Measurements from ENCODE around the gene PRKAR1B.

The PRKAR1B gene

DNA sequence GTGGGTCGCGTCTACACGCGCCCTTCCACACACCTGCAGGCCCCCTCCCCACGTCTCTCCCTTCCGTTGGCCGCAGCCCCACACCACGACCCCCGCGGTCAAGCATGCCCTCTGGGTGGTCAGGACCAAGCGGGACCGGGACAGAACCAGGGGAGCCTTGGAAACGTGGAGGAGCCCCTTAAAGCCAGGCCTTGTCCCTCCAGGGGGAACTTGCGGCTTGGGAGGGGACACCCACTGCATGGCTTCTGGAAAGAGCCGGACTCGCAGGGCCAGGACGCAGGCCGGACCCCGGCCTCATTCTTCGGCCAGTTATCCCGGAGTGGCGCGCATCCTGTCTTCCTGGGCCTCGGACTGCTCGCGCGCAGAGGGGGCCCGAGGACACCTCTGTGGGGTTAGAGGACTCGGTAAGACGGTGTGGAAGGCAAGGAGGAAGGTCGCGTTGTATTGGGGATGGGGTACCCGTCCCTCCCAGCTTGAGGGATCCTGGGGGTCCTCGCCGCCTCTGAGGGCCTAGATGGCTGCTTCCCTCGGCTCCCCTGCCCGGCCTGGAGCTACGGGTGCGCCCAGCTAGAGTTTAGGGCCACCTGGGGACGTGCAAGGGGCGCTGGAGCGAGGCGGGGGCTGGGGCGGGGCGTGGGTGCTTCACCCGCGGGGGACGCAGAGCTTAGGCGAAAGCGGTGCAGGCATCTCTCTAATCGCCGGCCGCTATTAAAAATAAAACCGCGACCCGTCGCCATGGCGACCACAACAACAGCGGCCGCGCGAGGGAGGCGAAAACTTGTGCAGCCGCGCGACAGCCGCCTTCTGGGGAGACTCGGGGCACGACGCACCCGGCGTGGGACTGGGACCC is 205.6 kb downstream of the PRKAR1B start:
- Histone ChIP-seq H2BK15ac (ENCODE audit: low read depth, poor library complexity, severe bottlenecking) (no peak overlapping the region), H4K91ac (ENCODE audit: low read length) (no peak overlapping the region), H4K8ac (ENCODE audit: low read length) (peak overlapping the region; percentile 55), H2BK120ac (ENCODE audit: low read depth, low read length) (no peak overlapping the region), H3K36me3 (ENCODE audit: control insufficient read depth in 1 of 2, insufficient read depth in 2 of 2, low read depth in 1 of 2, low read length in 2 of 2) (no peaks in the 10 kb centered on the region), H3K23ac (ENCODE audit: low read length in 2 of 2) (no peak overlapping the region), H3K4me2 (ENCODE audit: low read length, poor library complexity, severe bottlenecking) (peak overlapping the region; percentile 92), H2AK5ac (ENCODE audit: low read length, severe bottlenecking) (no peak overlapping the region), H3K4me1 (ENCODE audit: control insufficient read depth, insufficient read depth, low read depth, low read length) (peaks cover 42% of the 10 kb centered on the region), H3K27ac (ENCODE audit: low read length, poor library complexity, severe bottlenecking) (no peak overlapping the region), H3K18ac (ENCODE audit: low read depth in 1 of 2, low read length in 2 of 2) (no peak overlapping the region), H3K9ac (ENCODE audit: low read length) (peak overlapping the region; percentile 65), H3K4me3 (ENCODE audit: insufficient read depth in 1 of 2, low read depth in 1 of 2, low read length in 2 of 2) (peak overlapping the region in 1 of 2 experiments; percentile 62), H3K27me3 (ENCODE audit: control insufficient read depth in 1 of 2, insufficient read depth in 1 of 2, low read length in 2 of 2) (peaks cover 26 to 59% of the 10 kb centered on the region in 2 experiments), H2BK12ac (ENCODE audit: low read length in 2 of 2) (no peak overlapping the region), H3K4ac (ENCODE audit: low read depth in 1 of 2, low read length in 2 of 2) (no peak overlapping the region), H2BK5ac (ENCODE audit: low read depth, low read length, poor library complexity, severe bottlenecking) (no peak overlapping the region), H3K14ac (ENCODE audit: low read length in 2 of 2) (no peak overlapping the region), H3K9me3 (ENCODE audit: control insufficient read depth, low read length) (no peaks in the 10 kb centered on the region), H3K79me1 (replicated peaks; ENCODE audit: low read length, poor library complexity, severe bottlenecking) (peaks cover 4% of the 10 kb centered on the region), H2AFZ (ENCODE audit: low read depth, low read length) (no peak overlapping the region)
- DNase-seq, result peak; percentile 81
- WGBS, result under 1% methylated on average over 66 of the region's 72 CpGs

DNA sequence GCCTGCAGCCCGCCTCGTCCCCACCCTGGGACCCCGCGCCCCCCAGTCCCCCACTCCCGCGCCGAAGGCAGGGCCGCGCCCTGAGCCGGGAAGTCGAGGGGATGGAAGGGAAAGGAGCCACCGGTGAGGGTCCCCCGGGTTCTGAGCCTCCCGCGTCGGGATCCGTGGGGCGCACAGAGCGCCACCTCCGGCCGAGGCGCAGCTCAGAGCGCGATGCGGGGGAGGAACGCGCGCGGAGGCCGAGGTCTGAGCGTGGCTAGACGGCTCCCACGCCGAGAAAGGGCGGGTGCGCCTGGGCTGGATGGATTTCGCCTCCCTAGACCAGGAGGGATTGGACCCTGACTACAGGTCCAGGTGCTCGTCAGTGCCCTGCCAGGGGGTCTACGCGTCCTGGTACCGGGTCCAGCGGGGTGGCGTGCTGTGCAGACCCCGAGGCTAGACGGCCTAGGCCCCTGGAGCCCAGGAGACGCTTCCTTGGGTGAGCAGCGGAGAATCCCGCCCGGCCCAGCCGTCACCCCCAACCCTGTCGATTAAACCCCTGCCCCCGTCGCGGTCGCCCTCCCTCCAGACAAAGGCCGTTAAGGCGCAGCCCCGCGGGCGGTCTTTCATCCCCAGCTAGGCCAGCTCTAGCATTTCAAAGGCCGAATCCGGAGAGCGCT is 206.4 kb downstream of the PRKAR1B start:
- no peak overlapping the region for H2AFZ ChIP-seq (ENCODE audit: low read depth, low read length)
- H3K79me1 ChIP-seq (replicated peaks; ENCODE audit: low read length, poor library complexity, severe bottlenecking), result peaks cover 6% of the 10 kb centered on the region
- DNase-seq, result peak; percentile 54
- peak overlapping the region; percentile 23 for H2BK15ac ChIP-seq (ENCODE audit: low read depth, poor library complexity, severe bottlenecking)
- no peak overlapping the region for H4K8ac ChIP-seq (ENCODE audit: low read length)
- no peak overlapping the region for H3K23ac ChIP-seq (ENCODE audit: low read length in 2 of 2)
- H3K27me3 ChIP-seq (ENCODE audit: control insufficient read depth in 1 of 2, insufficient read depth in 1 of 2, low read length in 2 of 2), result peaks cover 26 to 52% of the 10 kb centered on the region in 2 experiments
- peak overlapping the region; percentile 66 for H3K4me2 ChIP-seq (ENCODE audit: low read length, poor library complexity, severe bottlenecking)
- 2% methylated on average over 58 of the region's 63 CpGs for WGBS
- H3K18ac ChIP-seq (ENCODE audit: low read depth in 1 of 2, low read length in 2 of 2), result no peak overlapping the region
- H3K4me1 ChIP-seq (ENCODE audit: control insufficient read depth, insufficient read depth, low read depth, low read length), result peaks cover 44% of the 10 kb centered on the region
- no peak overlapping the region for H2BK5ac ChIP-seq (ENCODE audit: low read depth, low read length, poor library complexity, severe bottlenecking)
- peak overlapping the region in 1 of 2 experiments; percentile 70 for H3K4me3 ChIP-seq (ENCODE audit: insufficient read depth in 1 of 2, low read depth in 1 of 2, low read length in 2 of 2)
- H3K9ac ChIP-seq (ENCODE audit: low read length), result no peak overlapping the region
- H3K4ac ChIP-seq (ENCODE audit: low read depth in 1 of 2, low read length in 2 of 2), result no peak overlapping the region
- H3K14ac ChIP-seq (ENCODE audit: low read length in 2 of 2), result no peak overlapping the region
- H2BK120ac ChIP-seq (ENCODE audit: low read depth, low read length), result no peak overlapping the region
- H2BK12ac ChIP-seq (ENCODE audit: low read length in 2 of 2), result no peak overlapping the region
- no peak overlapping the region for H3K27ac ChIP-seq (ENCODE audit: low read length, poor library complexity, severe bottlenecking)
- H4K91ac ChIP-seq (ENCODE audit: low read length), result peak overlapping the region; percentile 59
- no peaks in the 10 kb centered on the region for H3K36me3 ChIP-seq (ENCODE audit: control insufficient read depth in 1 of 2, insufficient read depth in 2 of 2, low read depth in 1 of 2, low read length in 2 of 2)
- H2AK5ac ChIP-seq (ENCODE audit: low read length, severe bottlenecking), result no peak overlapping the region
- H3K9me3 ChIP-seq (ENCODE audit: control insufficient read depth, low read length), result no peaks in the 10 kb centered on the region

- Histone ChIP-seq H3K4me1 (ENCODE audit: control insufficient read depth, insufficient read depth, low read depth, low read length) (peaks cover 49% of the 10 kb centered on the region), H3K79me1 (replicated peaks; ENCODE audit: low read length, poor library complexity, severe bottlenecking) (peaks cover 12% of the 10 kb centered on the region), H3K4me2 (ENCODE audit: low read length, poor library complexity, severe bottlenecking) (peak within 1 kb of the TSS; percentile 94), H2AK5ac (ENCODE audit: low read length, severe bottlenecking) (no peak within 1 kb of the TSS), H2AFZ (ENCODE audit: low read depth, low read length) (peak within 1 kb of the TSS; percentile 76), H2BK12ac (ENCODE audit: low read length in 2 of 2) (peak within 1 kb of the TSS in 1 of 2 experiments; percentile 59), H3K9ac (ENCODE audit: low read length) (peak within 1 kb of the TSS; percentile 41), H3K27me3 (ENCODE audit: control insufficient read depth in 1 of 2, insufficient read depth in 1 of 2, low read length in 2 of 2) (peaks cover 26 to 43% of the 10 kb centered on the region in 2 experiments), H3K27ac (ENCODE audit: low read length, poor library complexity, severe bottlenecking) (no peak within 1 kb of the TSS), H3K4me3 (ENCODE audit: insufficient read depth in 1 of 2, low read depth in 1 of 2, low read length in 2 of 2) (peak within 1 kb of the TSS; percentile 70 to 72), H3K18ac (ENCODE audit: low read depth in 1 of 2, low read length in 2 of 2) (peak within 1 kb of the TSS; percentile 67 to 87), H4K8ac (ENCODE audit: low read length) (peak within 1 kb of the TSS; percentile 37), H3K23ac (ENCODE audit: low read length in 2 of 2) (peak within 1 kb of the TSS in 1 of 2 experiments; percentile 61), H3K4ac (ENCODE audit: low read depth in 1 of 2, low read length in 2 of 2) (peak within 1 kb of the TSS in 1 of 2 experiments; percentile 32), H4K91ac (ENCODE audit: low read length) (peak within 1 kb of the TSS; percentile 59), H2BK5ac (ENCODE audit: low read depth, low read length, poor library complexity, severe bottlenecking) (no peak within 1 kb of the TSS), H3K36me3 (ENCODE audit: control insufficient read depth in 1 of 2, insufficient read depth in 2 of 2, low read depth in 1 of 2, low read length in 2 of 2) (peaks cover 0 to 4% of the 10 kb centered on the region in 2 experiments), H3K14ac (ENCODE audit: low read length in 2 of 2) (peak within 1 kb of the TSS in 1 of 2 experiments; percentile 82), H2BK15ac (ENCODE audit: low read depth, poor library complexity, severe bottlenecking) (peak within 1 kb of the TSS; percentile 23), H3K9me3 (ENCODE audit: control insufficient read depth, low read length) (no peaks in the 10 kb centered on the region), H2BK120ac (ENCODE audit: low read depth, low read length) (peak within 1 kb of the TSS; percentile 59)
- peak; percentile 80 for DNase-seq
- WGBS, result 0% methylated on average over 11 of the region's 132 CpGs
Measured at GRCh38 chr7:519484-520390, 207.3 kb downstream of the PRKAR1B start, which contains the start of gene PDGFA. Gene PDGFA (minus strand): TSS chr7:519846. CDS start chr7:519001, 845 bp downstream.
